Hepatocyte (in vitro differentiated cells): Measurements from ENCODE around the gene MAP3K5. TPM values are rescaled to one million over a fixed set of nuclear protein-coding genes. Genes with fewer than 3 reads are reported as not detected.

ENCODE experiments used
- DNase-seq: peaks from one replicate; pipeline ENCODE4 v3.0.0-alpha.2; 2016; ENCODE audit warnings: low spot score
- H2AFZ ChIP-seq: fragments of 200-600 bp; sonication (generic); 2 replicates; pipeline ENCODE4 v1.6.0; 2016; ENCODE audit warnings: antibody characterized with exemption, mild to moderate bottlenecking
- H3K27ac ChIP-seq: fragments of 200-600 bp; sonication (generic); 2 replicates; pipeline ENCODE4 v1.5.1; 2016; ENCODE audit warnings: mild to moderate bottlenecking
- H3K27me3 ChIP-seq: fragments of 200-600 bp; sonication (generic); 2 replicates; pipeline ENCODE4 v1.6.1; 2016
- H3K36me3 ChIP-seq: fragments of 200-600 bp; sonication (generic); replicated peaks from 2 replicates; pipeline ENCODE4 v1.5.1; 2016; ENCODE audit warnings: low read depth; ENCODE audit not compliant: insufficient read depth
- H3K4me1 ChIP-seq: fragments of 200-600 bp; sonication (generic); 2 replicates; pipeline ENCODE4 v1.5.1; 2016; ENCODE audit warnings: mild to moderate bottlenecking, moderate library complexity; ENCODE audit not compliant: insufficient read depth
- H3K4me2 ChIP-seq: fragments of 200-600 bp; sonication (generic); 2 replicates; pipeline ENCODE4 v1.6.0; 2016
- H3K4me3 ChIP-seq: fragments of 200-600 bp; sonication (generic); 2 replicates; pipeline ENCODE4 v1.5.1; 2016; ENCODE audit warnings: mild to moderate bottlenecking
- H3K79me2 ChIP-seq: fragments of 200-600 bp; sonication (generic); 2 replicates; pipeline ENCODE4 v1.6.0; 2017; ENCODE audit warnings: mild to moderate bottlenecking
- H3K9me2 ChIP-seq: fragments of 200-600 bp; sonication (generic); replicated peaks from 2 replicates; pipeline ENCODE4 v1.6.0; 2017; ENCODE audit warnings: mild to moderate bottlenecking; ENCODE audit not compliant: insufficient read depth
- H3K9me3 ChIP-seq: fragments of 200-600 bp; sonication (generic); 2 replicates; pipeline ENCODE4 v1.5.1; 2016; ENCODE audit warnings: low read depth, mild to moderate bottlenecking
- H4K20me1 ChIP-seq: fragments of 200-600 bp; sonication (generic); 2 replicates; pipeline ENCODE4 v1.6.0; 2016; ENCODE audit warnings: mild to moderate bottlenecking; ENCODE audit not compliant: insufficient read depth, poor library complexity, severe bottlenecking
- EZH2 ChIP-seq: fragments of 200-600 bp; sonication (generic); IDR thresholded peaks from 2 replicates; pipeline ENCODE4 v1.6.1; 2016; ENCODE audit warnings: antibody characterized with exemption, mild to moderate bottlenecking, borderline replicate concordance
- EZH2phosphoT487 ChIP-seq: fragments of 200-600 bp; sonication (generic); IDR thresholded peaks from one replicate; pipeline ENCODE4 v1.6.1; 2018; ENCODE audit warnings: antibody characterized with exemption, mild to moderate bottlenecking, low read depth, moderate library complexity; ENCODE audit not compliant: unreplicated experiment, severe bottlenecking
- WGBS: methylation state at CpG from one replicate; pipeline ENCODE4 v1.1.6; 2016; ENCODE audit warnings: low lambda C conversion rate; ENCODE audit errors: missing lambda C conversion rate; 5-methylcytosine and 5-hydroxymethylcytosine counted together
- polyA plus RNA-seq: library from polyadenylated mRNA; unstranded; fragments of >200 nt; fragmentation: Nextera tagmentation; extraction: Ambion mirVana; gene quantifications from 2 replicates; pipeline ENCODE4 v1.2.1, GENCODE V29; 2016
- total RNA-seq: library from RNA; depleted of rRNA; stranded (reverse); fragments of >200 nt; gene quantifications from 2 replicates; pipeline ENCODE4 v1.2.3, GENCODE V29; 2014
- TF ChIP-seq, protein P1 (sequence below): fragments of 200-600 bp; sonication (generic); IDR thresholded peaks from 2 replicates; pipeline ENCODE4 v1.5.1; 2016; ENCODE audit warnings: antibody characterized with exemption, mild to moderate bottlenecking; ENCODE audit not compliant: poor library complexity

MAP3K5 gene
- total and polyA plus RNA-seq, 2 experiments from 2014 or later: 2.2 to 5.9 TPM

DNA sequence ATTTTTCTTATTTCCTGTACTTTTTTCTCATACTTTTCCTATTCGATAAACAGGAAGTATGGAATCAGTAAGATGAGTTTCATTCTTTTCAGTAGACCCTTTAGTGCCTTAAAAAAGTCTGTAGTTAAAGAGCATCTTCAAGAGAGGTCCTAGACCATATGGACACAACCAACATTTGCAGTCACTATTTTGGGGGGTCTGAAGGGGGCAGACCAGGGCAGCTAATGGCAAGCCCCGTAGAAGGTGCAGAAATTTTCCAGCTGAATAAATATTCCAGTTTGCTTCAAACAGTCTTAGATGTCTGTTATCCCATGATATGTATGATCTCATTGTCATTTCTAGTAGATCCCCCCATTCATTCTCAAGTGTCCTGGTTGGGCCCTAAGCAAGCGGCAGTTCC is 52.8 kb downstream of the MAP3K5 start:
- no peak overlapping the region for H3K4me3 ChIP-seq
- H3K4me1 ChIP-seq: no peaks in the 10 kb centered on the region
- no peaks in the 10 kb centered on the region for H3K27me3 ChIP-seq
- TF ChIP-seq EZH2phosphoT487: no peak
- TF ChIP-seq EZH2: no peak
- TF ChIP-seq, protein P1, sequence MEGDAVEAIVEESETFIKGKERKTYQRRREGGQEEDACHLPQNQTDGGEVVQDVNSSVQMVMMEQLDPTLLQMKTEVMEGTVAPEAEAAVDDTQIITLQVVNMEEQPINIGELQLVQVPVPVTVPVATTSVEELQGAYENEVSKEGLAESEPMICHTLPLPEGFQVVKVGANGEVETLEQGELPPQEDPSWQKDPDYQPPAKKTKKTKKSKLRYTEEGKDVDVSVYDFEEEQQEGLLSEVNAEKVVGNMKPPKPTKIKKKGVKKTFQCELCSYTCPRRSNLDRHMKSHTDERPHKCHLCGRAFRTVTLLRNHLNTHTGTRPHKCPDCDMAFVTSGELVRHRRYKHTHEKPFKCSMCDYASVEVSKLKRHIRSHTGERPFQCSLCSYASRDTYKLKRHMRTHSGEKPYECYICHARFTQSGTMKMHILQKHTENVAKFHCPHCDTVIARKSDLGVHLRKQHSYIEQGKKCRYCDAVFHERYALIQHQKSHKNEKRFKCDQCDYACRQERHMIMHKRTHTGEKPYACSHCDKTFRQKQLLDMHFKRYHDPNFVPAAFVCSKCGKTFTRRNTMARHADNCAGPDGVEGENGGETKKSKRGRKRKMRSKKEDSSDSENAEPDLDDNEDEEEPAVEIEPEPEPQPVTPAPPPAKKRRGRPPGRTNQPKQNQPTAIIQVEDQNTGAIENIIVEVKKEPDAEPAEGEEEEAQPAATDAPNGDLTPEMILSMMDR: no peak
- H4K20me1 ChIP-seq: no peaks in the 10 kb centered on the region
- no peak overlapping the region for H2AFZ ChIP-seq
- H3K4me2 ChIP-seq: no peak overlapping the region
- no peaks in the 10 kb centered on the region for H3K9me3 ChIP-seq
- H3K9me2 ChIP-seq: no peaks in the 10 kb centered on the region
- WGBS: 95% methylated on average over 3 of the region's 3 CpGs
- H3K36me3 ChIP-seq: no peaks in the 10 kb centered on the region
- H3K79me2 ChIP-seq: no peaks in the 10 kb centered on the region
- H3K27ac ChIP-seq: no peak overlapping the region
- DNase-seq: no peak

DNA sequence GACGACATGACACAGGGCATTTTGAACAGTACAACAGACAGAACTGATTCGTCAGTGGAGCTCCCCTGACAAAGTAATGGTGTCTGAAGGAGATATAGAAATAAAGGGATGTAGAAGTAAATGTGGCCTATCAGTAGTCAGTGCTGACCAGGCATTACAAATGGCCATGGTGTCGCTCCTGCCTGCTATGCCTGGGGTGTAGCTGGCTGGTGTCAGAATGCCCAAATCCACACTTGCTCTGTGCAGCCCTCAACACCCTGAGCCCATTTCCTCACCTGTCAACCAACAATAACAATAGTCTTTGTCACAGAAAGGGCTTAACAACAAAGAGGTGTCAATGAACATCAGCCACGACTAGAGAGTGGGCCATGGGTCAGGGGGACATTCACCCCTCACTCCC is 53.2 kb downstream of the MAP3K5 start:
- H3K27me3 ChIP-seq: no peaks in the 10 kb centered on the region
- no peak overlapping the region for H3K4me2 ChIP-seq
- no peaks in the 10 kb centered on the region for H3K79me2 ChIP-seq
- H3K4me3 ChIP-seq: no peak overlapping the region
- 91% methylated on average over 4 of the region's 4 CpGs for WGBS
- H3K27ac ChIP-seq: no peak overlapping the region
- H3K36me3 ChIP-seq: no peaks in the 10 kb centered on the region
- no peaks in the 10 kb centered on the region for H3K4me1 ChIP-seq
- DNase-seq: no peak
- no peak overlapping the region for H2AFZ ChIP-seq
- TF ChIP-seq EZH2phosphoT487 (no peak), EZH2 (no peak)
- TF ChIP-seq, protein P1: no peak
- H3K9me2 ChIP-seq: no peaks in the 10 kb centered on the region
- no peaks in the 10 kb centered on the region for H4K20me1 ChIP-seq
- no peaks in the 10 kb centered on the region for H3K9me3 ChIP-seq

DNA sequence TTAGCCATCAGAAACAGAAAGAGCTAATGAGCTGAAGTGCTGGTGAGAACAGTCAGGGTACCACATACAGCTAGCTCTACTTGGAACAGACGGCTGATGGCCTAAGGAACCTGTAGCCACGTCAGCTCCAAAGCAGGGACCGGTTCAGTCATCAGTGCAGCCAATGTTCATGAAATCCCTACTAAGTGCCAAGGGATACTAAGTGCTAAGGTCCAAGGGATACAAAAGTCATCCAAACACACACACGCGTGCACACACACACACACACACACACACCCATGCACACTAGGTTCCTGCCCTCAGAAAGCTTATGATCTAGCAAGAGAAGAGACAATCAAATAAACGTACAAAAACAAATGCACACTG is 53.6 kb downstream of the MAP3K5 start:
- Histone ChIP-seq H3K4me1 (no peaks in the 10 kb centered on the region), H3K79me2 (no peaks in the 10 kb centered on the region)

More for the DNA sequence above, 53.6 kb downstream of the MAP3K5 start:
- H3K36me3 ChIP-seq: no peaks in the 10 kb centered on the region
- H3K27ac ChIP-seq: no peak overlapping the region
- no peaks in the 10 kb centered on the region for H3K9me2 ChIP-seq
- H3K4me2 ChIP-seq: no peak overlapping the region
- no peak for DNase-seq
- no peaks in the 10 kb centered on the region for H3K9me3 ChIP-seq
- H3K4me3 ChIP-seq: no peak overlapping the region
- no peaks in the 10 kb centered on the region for H3K27me3 ChIP-seq
- no peak for TF ChIP-seq EZH2
- TF ChIP-seq, protein P1: no peak
- no peak for TF ChIP-seq EZH2phosphoT487
- 88% methylated on average over 6 of the region's 6 CpGs for WGBS
- no peak overlapping the region for H2AFZ ChIP-seq
- H4K20me1 ChIP-seq: no peaks in the 10 kb centered on the region
